ENCODE measurements around the gene SETD7.

The SETD7 gene

DNA sequence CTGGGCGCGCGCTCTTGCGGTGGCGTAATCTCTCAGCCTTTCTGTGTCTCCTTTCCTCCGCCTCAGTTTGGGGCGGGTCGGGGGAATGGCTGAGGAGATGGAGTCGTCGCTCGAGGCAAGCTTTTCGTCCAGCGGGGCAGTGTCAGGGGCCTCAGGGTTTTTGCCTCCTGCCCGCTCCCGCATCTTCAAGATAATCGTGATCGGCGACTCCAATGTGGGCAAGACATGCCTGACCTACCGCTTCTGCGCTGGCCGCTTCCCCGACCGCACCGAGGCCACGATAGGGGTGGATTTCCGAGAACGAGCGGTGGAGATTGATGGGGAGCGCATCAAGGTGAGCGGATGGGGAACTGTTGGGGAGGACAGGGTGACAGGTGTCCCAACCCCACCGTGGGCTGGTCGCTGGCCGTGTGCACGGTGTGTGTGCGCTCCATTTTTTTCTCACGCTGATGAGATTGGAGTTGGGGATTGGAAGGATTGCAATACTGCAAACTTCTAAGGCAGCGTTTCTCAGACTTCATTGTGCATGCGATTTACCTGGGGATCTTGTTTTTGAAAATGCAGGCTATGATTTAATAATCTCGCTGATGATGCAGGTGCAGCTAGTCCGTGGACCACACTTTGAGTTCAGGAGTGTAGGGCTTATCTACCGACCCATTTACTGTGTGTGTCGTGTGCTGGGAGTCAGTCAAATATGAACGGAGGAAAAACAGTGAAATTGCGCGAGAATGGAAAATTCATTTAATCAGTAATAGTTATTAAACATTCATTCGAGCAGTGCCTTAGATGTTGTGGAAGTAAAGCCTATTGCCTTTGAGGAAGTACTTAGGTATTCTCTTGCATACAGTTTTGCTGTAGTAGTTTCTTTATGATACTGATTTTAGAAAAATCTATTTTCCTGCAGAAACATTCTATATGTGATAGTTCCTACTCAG is 101.6 kb downstream of the SETD7 start, which contains the start of gene RAB33B:
Gene RAB33B (plus strand): TSS at position 11 of the 935 bp plus-strand sequence. CDS start 75 bp downstream, at position 86.
- Histone ChIP-seq H3K9me3 (replicated peaks; ENCODE audit: insufficient read depth, low read length) (no peaks in the 10 kb centered on the region), H3K9ac (ENCODE audit: low read length) (peak within 1 kb of the TSS; percentile 91), H3K27me3 (replicated peaks; ENCODE audit: insufficient read depth, low read length) (no peaks in the 10 kb centered on the region), H2AFZ (ENCODE audit: low read length) (peak within 1 kb of the TSS; percentile 95), H3K4me2 (ENCODE audit: low read depth, low read length) (peak within 1 kb of the TSS; percentile 90), H3K4me3 (ENCODE audit: low read length) (peak within 1 kb of the TSS; percentile 98), H3K36me3 (replicated peaks; ENCODE audit: insufficient read depth, low read length) (no peaks in the 10 kb centered on the region), H3F3A (ENCODE audit: insufficient read depth, low read length) (peaks cover 24% of the 10 kb centered on the region), H3K79me2 (ENCODE audit: low read length) (peaks cover 81% of the 10 kb centered on the region), H3K9me2 (replicated peaks; ENCODE audit: insufficient read depth, low read length) (no peaks in the 10 kb centered on the region), H3K4me1 (ENCODE audit: low read length) (peaks cover 22% of the 10 kb centered on the region), H4K20me1 (ENCODE audit: insufficient read depth, low read length) (no peaks in the 10 kb centered on the region), H3K27ac (ENCODE audit: low read length) (peak within 1 kb of the TSS; percentile 95)
- TF ChIP-seq, protein P1, sequence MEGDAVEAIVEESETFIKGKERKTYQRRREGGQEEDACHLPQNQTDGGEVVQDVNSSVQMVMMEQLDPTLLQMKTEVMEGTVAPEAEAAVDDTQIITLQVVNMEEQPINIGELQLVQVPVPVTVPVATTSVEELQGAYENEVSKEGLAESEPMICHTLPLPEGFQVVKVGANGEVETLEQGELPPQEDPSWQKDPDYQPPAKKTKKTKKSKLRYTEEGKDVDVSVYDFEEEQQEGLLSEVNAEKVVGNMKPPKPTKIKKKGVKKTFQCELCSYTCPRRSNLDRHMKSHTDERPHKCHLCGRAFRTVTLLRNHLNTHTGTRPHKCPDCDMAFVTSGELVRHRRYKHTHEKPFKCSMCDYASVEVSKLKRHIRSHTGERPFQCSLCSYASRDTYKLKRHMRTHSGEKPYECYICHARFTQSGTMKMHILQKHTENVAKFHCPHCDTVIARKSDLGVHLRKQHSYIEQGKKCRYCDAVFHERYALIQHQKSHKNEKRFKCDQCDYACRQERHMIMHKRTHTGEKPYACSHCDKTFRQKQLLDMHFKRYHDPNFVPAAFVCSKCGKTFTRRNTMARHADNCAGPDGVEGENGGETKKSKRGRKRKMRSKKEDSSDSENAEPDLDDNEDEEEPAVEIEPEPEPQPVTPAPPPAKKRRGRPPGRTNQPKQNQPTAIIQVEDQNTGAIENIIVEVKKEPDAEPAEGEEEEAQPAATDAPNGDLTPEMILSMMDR (IDR thresholded peaks at IDR 0.05; ENCODE audit: low read length), result no peak
- TF ChIP-seq EZH2 (optimal IDR thresholded peaks at IDR 0.05; ENCODE audit: low read depth, low read length) (no peak), EZH2phosphoT487 (IDR thresholded peaks at IDR 0.05; ENCODE audit: low read length) (no peak)
- no peak for DNase-seq

DNA sequence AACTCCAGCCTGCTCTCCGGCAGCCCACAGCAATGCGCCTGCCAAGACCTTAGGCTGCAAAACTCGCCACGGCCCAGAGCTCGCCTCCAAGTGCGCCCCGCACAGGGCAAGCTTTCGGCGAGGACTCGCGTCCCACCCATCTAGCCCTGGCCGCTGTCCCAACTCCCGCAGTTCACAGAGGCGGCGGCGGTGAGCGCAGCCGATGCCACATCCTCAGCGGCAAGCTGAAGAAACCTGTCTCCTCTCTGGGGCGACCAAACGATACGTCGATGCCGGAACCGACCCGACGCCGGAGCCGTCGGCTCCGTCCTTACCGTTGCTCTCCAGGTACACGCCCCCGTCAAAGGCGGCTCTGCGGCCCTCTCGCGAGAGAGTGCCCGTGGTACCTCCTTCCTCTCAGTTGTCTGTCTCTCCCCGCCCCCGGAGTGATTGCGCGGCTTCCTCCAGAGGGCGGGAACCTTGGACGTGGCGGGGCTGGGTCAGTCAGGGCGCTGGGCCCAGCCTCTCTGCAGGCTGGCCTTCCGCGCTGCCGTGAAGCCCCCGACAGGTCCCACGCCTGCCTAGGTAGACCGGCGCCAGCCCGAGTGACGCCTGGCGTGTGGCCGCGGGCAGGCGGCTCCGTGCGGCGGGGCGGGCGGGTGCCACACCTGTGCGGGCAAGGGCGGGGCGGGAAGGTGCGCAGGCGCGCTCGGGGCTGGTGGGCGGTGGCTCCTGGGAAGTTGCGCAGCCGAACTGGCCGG is 102.5 kb downstream of the SETD7 start:
- H3K27ac ChIP-seq (ENCODE audit: low read length), result peak overlapping the region; percentile 95
- H3K27me3 ChIP-seq (replicated peaks; ENCODE audit: insufficient read depth, low read length), result no peaks in the 10 kb centered on the region
- H4K20me1 ChIP-seq (ENCODE audit: insufficient read depth, low read length), result no peaks in the 10 kb centered on the region
- H3K79me2 ChIP-seq (ENCODE audit: low read length), result peaks cover 76% of the 10 kb centered on the region
- no peaks in the 10 kb centered on the region for H3K9me2 ChIP-seq (replicated peaks; ENCODE audit: insufficient read depth, low read length)
- peak overlapping the region; percentile 90 for H3K4me2 ChIP-seq (ENCODE audit: low read depth, low read length)
- peak overlapping the region; percentile 95 for H2AFZ ChIP-seq (ENCODE audit: low read length)
- H3K9ac ChIP-seq (ENCODE audit: low read length), result peak overlapping the region; percentile 91
- H3F3A ChIP-seq (ENCODE audit: insufficient read depth, low read length), result peaks cover 24% of the 10 kb centered on the region
- DNase-seq, result peak; percentile 96
- no peaks in the 10 kb centered on the region for H3K36me3 ChIP-seq (replicated peaks; ENCODE audit: insufficient read depth, low read length)
- H3K4me1 ChIP-seq (ENCODE audit: low read length), result peaks cover 22% of the 10 kb centered on the region
- no peak for TF ChIP-seq EZH2 (optimal IDR thresholded peaks at IDR 0.05; ENCODE audit: low read depth, low read length)
- no peak for TF ChIP-seq EZH2phosphoT487 (IDR thresholded peaks at IDR 0.05; ENCODE audit: low read length)
- TF ChIP-seq, protein P1 (IDR thresholded peaks at IDR 0.05; ENCODE audit: low read length), result no peak
- H3K9me3 ChIP-seq (replicated peaks; ENCODE audit: insufficient read depth, low read length), result no peaks in the 10 kb centered on the region
- H3K4me3 ChIP-seq (ENCODE audit: low read length), result peak overlapping the region; percentile 98

DNA sequence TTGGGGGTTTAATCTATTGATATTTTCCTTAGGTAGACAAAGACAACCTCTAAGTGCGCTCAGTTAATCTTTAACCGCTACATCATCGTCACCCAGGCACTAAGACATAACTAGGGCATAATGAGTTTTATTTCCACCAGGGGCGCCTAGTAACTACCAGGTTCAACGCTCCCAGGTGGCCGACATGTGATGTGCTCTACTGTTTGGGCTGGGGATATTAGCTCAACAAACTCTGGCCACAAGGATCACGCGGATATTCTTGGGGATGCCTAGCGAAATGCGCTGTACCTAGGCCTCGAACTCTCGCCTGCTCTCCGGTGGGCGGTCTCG is 103.0 kb downstream of the SETD7 start:
- Histone ChIP-seq H3K36me3 (replicated peaks; ENCODE audit: insufficient read depth, low read length) (no peaks in the 10 kb centered on the region), H3K4me2 (ENCODE audit: low read depth, low read length) (peak overlapping the region; percentile 90), H2AFZ (ENCODE audit: low read length) (peak overlapping the region; percentile 95), H3K79me2 (ENCODE audit: low read length) (peaks cover 72% of the 10 kb centered on the region), H3K9me3 (replicated peaks; ENCODE audit: insufficient read depth, low read length) (no peaks in the 10 kb centered on the region), H3K9ac (ENCODE audit: low read length) (peak overlapping the region; percentile 91), H3K4me3 (ENCODE audit: low read length) (peak overlapping the region; percentile 98), H3K9me2 (replicated peaks; ENCODE audit: insufficient read depth, low read length) (no peaks in the 10 kb centered on the region), H3K27ac (ENCODE audit: low read length) (peak overlapping the region; percentile 95), H3F3A (ENCODE audit: insufficient read depth, low read length) (peaks cover 24% of the 10 kb centered on the region), H3K4me1 (ENCODE audit: low read length) (peaks cover 22% of the 10 kb centered on the region), H4K20me1 (ENCODE audit: insufficient read depth, low read length) (no peaks in the 10 kb centered on the region), H3K27me3 (replicated peaks; ENCODE audit: insufficient read depth, low read length) (no peaks in the 10 kb centered on the region)
- TF ChIP-seq, protein P1 (IDR thresholded peaks at IDR 0.05; ENCODE audit: low read length), result peak; percentile 59
- no peak for TF ChIP-seq EZH2 (optimal IDR thresholded peaks at IDR 0.05; ENCODE audit: low read depth, low read length)
- DNase-seq, result peak; percentile 92

All from MM.1S (cell line).